ENCODE measurements around the gene RABGAP1L.

GRCh38 chr1:174969977-174970376, 810.7 kb downstream of the RABGAP1L start:
- TF ChIP-seq POLR2A (IDR thresholded peaks at IDR 0.05; ENCODE audit: low read length) (no peak), GATA1 (IDR thresholded peaks at IDR 0.05; ENCODE audit: low read depth, low read length) (no peak)

All from erythroblast (primary cell).